Naive thymus-derived CD8-positive, alpha-beta T cell (primary cell): ENCODE data around the gene NNT. TPM values are rescaled to one million over a fixed set of nuclear protein-coding genes. Genes with fewer than 3 reads are reported as not detected.
"Not testable (repeated sequence)": the region's sequence is repeated elsewhere in the genome, so short reads cannot be mapped to it uniquely, and the experiment has no call there.

Experiments
- ATAC-seq, 2 donors: fragments of 150-1000 bp; cut with Tn5 transposase in 1 of 2; sonication (Bioruptor Pico), chemical (Tn5 transposase) in 1 of 2; 1 replicate in 1 of 2; 2 replicates in 1 of 2; pipeline ENCODE4 v1.10.0; 2021; ENCODE audit warnings: mild to moderate bottlenecking in 2 of 2, moderate library complexity in 2 of 2
- POLR2A ChIA-PET: fragments of 350-600 bp; sonication (Branson Sonifier 250); formaldehyde crosslinking; loops from one replicate; lab custom pipeline; 2021; ENCODE audit warnings: antibody characterized with exemption; lab: Charles Lee
- DNase-seq, 10 donors: peaks; one replicate each; pipeline versions ENCODE4 v3.0.0 to v3.0.0-alpha.2; 2020 to 2022
- H3K27ac Mint-ChIP-seq, 10 donors: one replicate each; pipeline ENCODE4 v1.8.0; 2020 to 2022; ENCODE audit warnings: mild to moderate bottlenecking in 10 of 10, mixed read lengths in 10 of 10, moderate library complexity in 4 of 10, inconsistent platforms in 1 of 10
- H3K27me3 Mint-ChIP-seq, 5 donors: one replicate each; pipeline ENCODE4 v1.8.0; 2021 to 2022; ENCODE audit warnings: mixed read lengths in 5 of 5
- H3K36me3 Mint-ChIP-seq, 3 donors: one replicate each; pipeline ENCODE4 v1.8.0; 2020 to 2022; ENCODE audit warnings: mixed read lengths in 3 of 3, mild to moderate bottlenecking in 2 of 3, inconsistent platforms in 1 of 3
- H3K4me1 Mint-ChIP-seq, 4 donors: one replicate each; pipeline ENCODE4 v1.8.0; 2021 to 2022; ENCODE audit warnings: mixed read lengths in 4 of 4
- H3K4me3 Mint-ChIP-seq, 10 donors: one replicate each; pipeline ENCODE4 v1.8.0; 2020 to 2022; ENCODE audit warnings: mild to moderate bottlenecking in 10 of 10, mixed read lengths in 10 of 10, moderate library complexity in 6 of 10, inconsistent platforms in 1 of 10
- H3K9me3 Mint-ChIP-seq, 9 donors: one replicate each; pipeline ENCODE4 v1.8.0; 2020 to 2022; ENCODE audit warnings: mixed read lengths in 9 of 9, mild to moderate bottlenecking in 3 of 9, inconsistent platforms in 1 of 9, moderate library complexity in 1 of 9
- polyA plus RNA-seq, 3 donors: library from polyadenylated mRNA; unstranded; fragments of 300-500 nt; fragmentation: Illumina TruSeq; gene quantifications; one replicate each; pipeline ENCODE4 v1.2.3, GENCODE V29; 2021
- total RNA-seq, 8 experiments: library from RNA in 2 of 8; stranded (reverse) in 2 of 8; gene quantifications; one replicate each; pipeline ENCODE4 v1.2.3 and lab custom pipeline; 2021 to 2026

The NNT gene
- total and polyA plus RNA-seq, 5 experiments from 2014 or later, result 38.8 to 63.6 (median 52.7) TPM

- no peak for DNase-seq
- ATAC-seq, result no peak
- POLR2A ChIA-PET, result no interaction called here
- no peak overlapping the region for H3K4me3 Mint-ChIP-seq
- H3K9me3 Mint-ChIP-seq, result no peaks in the 10 kb centered on the region
- H3K27ac Mint-ChIP-seq, result no peak overlapping the region
- H3K4me1 Mint-ChIP-seq, result peaks cover 0 to 2% (median 0%) of the 10 kb centered on the region in 4 donors
- H3K36me3 Mint-ChIP-seq, result peaks cover 0 to 3% (median 2%) of the 10 kb centered on the region in 3 donors
- no peaks in the 10 kb centered on the region for H3K27me3 Mint-ChIP-seq
Measured at GRCh38 chr5:43589310-43589709, 13.7 kb upstream of the NNT start.

- Mint-ChIP-seq H3K36me3 (peaks cover 0 to 3% (median 2%) of the 10 kb centered on the region in 3 donors), H3K9me3 (no peaks in the 10 kb centered on the region), H3K4me1 (no peaks in the 10 kb centered on the region), H3K27ac (no peak overlapping the region), H3K4me3 (no peak overlapping the region), H3K27me3 (no peaks in the 10 kb centered on the region)
- no peak for ATAC-seq
- POLR2A ChIA-PET, result no interaction called here
- DNase-seq, result no peak
Measured at GRCh38 chr5:43590700-43591099, 12.3 kb upstream of the NNT start.

GRCh38 chr5:43592363-43592762 lies 10.6 kb upstream of the NNT start:
- no peak for ATAC-seq
- POLR2A ChIA-PET, result no interaction called here
- no peak overlapping the region for H3K27ac Mint-ChIP-seq
- H3K4me1 Mint-ChIP-seq, result peaks cover 0 to under 1% (median 0%) of the 10 kb centered on the region in 4 donors
- H3K9me3 Mint-ChIP-seq, result no peaks in the 10 kb centered on the region
- peaks cover 0 to 4% (median 3%) of the 10 kb centered on the region in 3 donors for H3K36me3 Mint-ChIP-seq
- H3K4me3 Mint-ChIP-seq, result no peak overlapping the region
- no peaks in the 10 kb centered on the region for H3K27me3 Mint-ChIP-seq
- no peak for DNase-seq

- ATAC-seq, H3K27ac Mint-ChIP-seq, POLR2A ChIA-PET, H3K9me3 Mint-ChIP-seq, H3K4me3 Mint-ChIP-seq, H3K36me3 Mint-ChIP-seq, DNase-seq, H3K27me3 Mint-ChIP-seq: not testable (repeated sequence)
- peaks cover 19 to 42% (median 28%) of the 10 kb centered on the region in 4 donors for H3K4me1 Mint-ChIP-seq
Measured at GRCh38 chr5:43598927-43599326, 4.1 kb upstream of the NNT start.

GRCh38 chr5:43601454-43602260 lies 1.3 kb upstream of the NNT start:
- Mint-ChIP-seq H3K36me3 (peaks cover 4 to 13% (median 6%) of the 10 kb centered on the region in 3 donors), H3K9me3 (no peaks in the 10 kb centered on the region), H3K4me3 (peak overlapping the region; percentile 54 to 100 (median 92)), H3K4me1 (peaks cover 28 to 63% (median 50%) of the 10 kb centered on the region in 4 donors), H3K27ac (peak overlapping the region; percentile 44 to 97 (median 94)), H3K27me3 (no peaks in the 10 kb centered on the region)
- POLR2A ChIA-PET, result interaction anchor here (0.6 to 4.3 kb wide), 10 partner anchors 44 to 651 kb away, joined by 3 to 66 read pairs (median 10); partner anchors contain the start of genes C5orf34, TMEM267 and ZNF131
- ATAC-seq (no peak), DNase-seq (no peak)

- DNase-seq (peak; percentile 44 to 85 (median 63)), ATAC-seq (peak; percentile 72 to 73)
- peak overlapping the region; percentile 91 to 98 (median 94) for H3K27ac Mint-ChIP-seq
- peaks cover 0 to 21% (median 11%) of the 10 kb centered on the region in 3 donors for H3K36me3 Mint-ChIP-seq
- POLR2A ChIA-PET, result interaction anchor here (0.5 to 4.3 kb wide), 22 partner anchors 27 to 1699 kb away, joined by 3 to 66 read pairs (median 4); partner anchors contain the start of genes C5orf34, HMGCS1, RIMOC1 and TMEM267
- H3K4me3 Mint-ChIP-seq, result peak overlapping the region; percentile 91 to 100 (median 94)
- H3K27me3 Mint-ChIP-seq, result no peaks in the 10 kb centered on the region
- peaks cover 31 to 70% (median 58%) of the 10 kb centered on the region in 4 donors for H3K4me1 Mint-ChIP-seq
- H3K9me3 Mint-ChIP-seq, result no peaks in the 10 kb centered on the region
Measured at GRCh38 chr5:43603344-43604217, 601 bp downstream of the NNT start.

GRCh38 chr5:43604699-43605098 lies 1.7 kb downstream of the NNT start:
- POLR2A ChIA-PET, result interaction anchor here (0.6 to 4.3 kb wide), 3 partner anchors 47 to 586 kb away, joined by 3 to 66 read pairs (median 25); partner anchors contain the start of gene TMEM267
- H3K4me1 Mint-ChIP-seq, result peaks cover 33 to 70% (median 61%) of the 10 kb centered on the region in 4 donors
- DNase-seq (no peak), ATAC-seq (no peak)
- H3K27me3 Mint-ChIP-seq, result no peaks in the 10 kb centered on the region
- H3K4me3 Mint-ChIP-seq, result peak overlapping the region in 9 of 10 donors; percentile 91 to 100 (median 94)
- H3K9me3 Mint-ChIP-seq, result no peaks in the 10 kb centered on the region
- H3K36me3 Mint-ChIP-seq, result peaks cover 0 to 29% (median 11%) of the 10 kb centered on the region in 3 donors
- H3K27ac Mint-ChIP-seq, result peak overlapping the region in 6 of 10 donors; percentile 91 to 96 (median 94)

- POLR2A ChIA-PET, result interaction anchor here (1.6 kb wide), 1 partner anchor 123 kb away, joined by 3 read pairs; the partner anchor contains the start of gene TMEM267
- Mint-ChIP-seq H3K9me3 (no peaks in the 10 kb centered on the region), H3K27me3 (no peaks in the 10 kb centered on the region), H3K4me3 (no peak overlapping the region), H3K36me3 (peaks cover 0 to 45% (median 11%) of the 10 kb centered on the region in 3 donors), H3K4me1 (peaks cover 37 to 79% (median 64%) of the 10 kb centered on the region in 4 donors), H3K27ac (peak overlapping the region in 4 of 10 donors; percentile 7 to 50 (median 23))
- ATAC-seq (no peak), DNase-seq (no peak)
Measured at GRCh38 chr5:43606351-43606750, 3.4 kb downstream of the NNT start.

GRCh38 chr5:43608406-43608805 lies 5.4 kb downstream of the NNT start:
- peaks cover 0 to 63% (median 17%) of the 10 kb centered on the region in 3 donors for H3K36me3 Mint-ChIP-seq
- ATAC-seq (no peak), DNase-seq (no peak)
- POLR2A ChIA-PET, result interaction anchor here (1.1 kb wide), 1 partner anchor 124 kb away, joined by 3 read pairs; the partner anchor contains the start of gene TMEM267
- peaks cover 29 to 67% (median 53%) of the 10 kb centered on the region in 4 donors for H3K4me1 Mint-ChIP-seq
- no peaks in the 10 kb centered on the region for H3K9me3 Mint-ChIP-seq
- no peak overlapping the region for H3K4me3 Mint-ChIP-seq
- peak overlapping the region in 1 of 10 donors; percentile 34 for H3K27ac Mint-ChIP-seq
- H3K27me3 Mint-ChIP-seq, result no peaks in the 10 kb centered on the region

GRCh38 chr5:43609752-43610151 lies 6.8 kb downstream of the NNT start:
- ATAC-seq (peak; percentile 71 to 80), DNase-seq (peak in 2 of 10 donors; percentile 11 to 13)
- peaks cover 22 to 54% (median 41%) of the 10 kb centered on the region in 4 donors for H3K4me1 Mint-ChIP-seq
- POLR2A ChIA-PET, result no interaction called here
- no peaks in the 10 kb centered on the region for H3K27me3 Mint-ChIP-seq
- peaks cover 0 to 73% (median 17%) of the 10 kb centered on the region in 3 donors for H3K36me3 Mint-ChIP-seq
- H3K27ac Mint-ChIP-seq, result peak overlapping the region in 4 of 10 donors; percentile 2 to 78 (median 36)
- no peaks in the 10 kb centered on the region for H3K9me3 Mint-ChIP-seq
- H3K4me3 Mint-ChIP-seq, result no peak overlapping the region

GRCh38 chr5:43613370-43613769 lies 10.4 kb downstream of the NNT start:
- DNase-seq, result no peak
- no peak for ATAC-seq
- no peak overlapping the region for H3K27ac Mint-ChIP-seq
- POLR2A ChIA-PET, result no interaction called here
- no peaks in the 10 kb centered on the region for H3K27me3 Mint-ChIP-seq
- no peaks in the 10 kb centered on the region for H3K9me3 Mint-ChIP-seq
- H3K4me3 Mint-ChIP-seq, result no peak overlapping the region
- H3K36me3 Mint-ChIP-seq, result peaks cover 0 to 88% (median 15%) of the 10 kb centered on the region in 3 donors
- H3K4me1 Mint-ChIP-seq, result peaks cover 11 to 28% (median 18%) of the 10 kb centered on the region in 4 donors
